Neural progenitor cell (in vitro differentiated cells): Measurements from ENCODE around the gene RBFOX1. TPM values are rescaled to one million over a fixed set of nuclear protein-coding genes. Genes with fewer than 3 reads are reported as not detected.

ENCODE experiments used
- DNase-seq: peaks from one replicate; pipeline ENCODE4 v3.0.0-alpha.2; 2016; ENCODE audit warnings: low spot score
- H2AFZ ChIP-seq: fragments of 200-600 bp; sonication (generic); replicated peaks from 2 replicates; pipeline ENCODE4 v1.6.1; 2016; ENCODE audit warnings: antibody characterized with exemption
- H3F3A ChIP-seq: fragments of 200-600 bp; sonication (generic); 2 replicates; pipeline ENCODE4 v1.6.1; 2016; ENCODE audit warnings: antibody characterized with exemption, low read depth
- H3K27ac ChIP-seq: fragments of 200-600 bp; sonication (generic); 2 replicates; pipeline ENCODE4 v1.5.1; 2016; ENCODE audit warnings: mild to moderate bottlenecking
- H3K27me3 ChIP-seq: fragments of 200-600 bp; sonication (generic); 2 replicates; pipeline ENCODE4 v1.6.1; 2016; ENCODE audit warnings: mild to moderate bottlenecking, moderate library complexity
- H3K36me3 ChIP-seq: fragments of 200-600 bp; sonication (generic); 2 replicates; pipeline ENCODE4 v1.5.1; 2016
- H3K4me1 ChIP-seq: fragments of 200-600 bp; sonication (generic); 2 replicates; pipeline ENCODE4 v1.6.1; 2016; ENCODE audit warnings: mixed run types
- H3K4me2 ChIP-seq: fragments of 200-600 bp; sonication (generic); 2 replicates; pipeline ENCODE4 v1.6.1; 2016
- H3K4me3 ChIP-seq: fragments of 200-600 bp; sonication (generic); 2 replicates; pipeline ENCODE4 v1.5.1; 2016
- H3K79me2 ChIP-seq: fragments of 200-600 bp; sonication (generic); 2 replicates; pipeline ENCODE4 v1.6.1; 2016; ENCODE audit warnings: low read depth
- H3K9ac ChIP-seq: fragments of 200-600 bp; sonication (generic); 2 replicates; pipeline ENCODE4 v1.6.1; 2016
- H3K9me3 ChIP-seq: fragments of 200-600 bp; sonication (generic); 2 replicates; pipeline ENCODE4 v1.5.1; 2016; ENCODE audit warnings: low read depth
- H4K20me1 ChIP-seq: fragments of 200-600 bp; sonication (generic); 2 replicates; pipeline ENCODE4 v1.6.1; 2016; ENCODE audit warnings: low read depth
- H3K27ac Mint-ChIP-seq: 3 replicates; pipeline ENCODE4 v1.8.0; 2021; ENCODE audit warnings: mixed read lengths
- H3K27me3 Mint-ChIP-seq: 2 replicates; pipeline ENCODE4 v1.8.0; 2022; ENCODE audit warnings: low read depth, mild to moderate bottlenecking, inconsistent platforms, moderate library complexity, mixed read lengths; ENCODE audit not compliant: insufficient read depth
- H3K36me3 Mint-ChIP-seq: 3 replicates; pipeline ENCODE4 v1.8.0; 2021; ENCODE audit warnings: mixed read lengths
- H3K4me1 Mint-ChIP-seq: 3 replicates; pipeline ENCODE4 v1.8.0; 2021; ENCODE audit warnings: mixed read lengths
- H3K4me3 Mint-ChIP-seq: 3 replicates; pipeline ENCODE4 v1.8.0; 2021; ENCODE audit warnings: mild to moderate bottlenecking, moderate library complexity, mixed read lengths
- H3K9me3 Mint-ChIP-seq: 3 replicates; pipeline ENCODE4 v1.8.0; 2020; ENCODE audit warnings: mixed read lengths
- CTCF ChIP-seq: fragments of 200-600 bp; sonication (generic); IDR thresholded peaks from 2 replicates; pipeline ENCODE4 v1.5.1; 2017; ENCODE audit warnings: antibody characterized with exemption, mild to moderate bottlenecking
- EZH2 ChIP-seq: fragments of 200-600 bp; sonication (generic); IDR thresholded peaks from 2 replicates; pipeline ENCODE4 v1.6.1; 2017; ENCODE audit warnings: antibody characterized with exemption, mild to moderate bottlenecking, moderate library complexity
- EZH2phosphoT487 ChIP-seq: fragments of 200-600 bp; sonication (generic); IDR thresholded peaks from 2 replicates; pipeline ENCODE4 v1.6.1; 2017; ENCODE audit warnings: antibody characterized with exemption
- total RNA-seq: library from RNA; depleted of rRNA; stranded (reverse); fragments of >200 nt; gene quantifications from 2 replicates; pipeline ENCODE4 v1.2.3, GENCODE V29; 2015; ENCODE audit warnings: low replicate concordance

The RBFOX1 gene
- total RNA-seq, 1 donor from 2014 or later, result 1.2 TPM

- Histone ChIP-seq H3K27ac (no peak overlapping the region), H3K79me2 (no peaks in the 10 kb centered on the region), H3K36me3 (no peaks in the 10 kb centered on the region), H3K9me3 (no peaks in the 10 kb centered on the region), H3F3A (no peaks in the 10 kb centered on the region), H3K27me3 (no peaks in the 10 kb centered on the region), H3K4me3 (no peak overlapping the region), H3K4me1 (peaks cover 4% of the 10 kb centered on the region), H4K20me1 (no peaks in the 10 kb centered on the region), H3K4me2 (no peak overlapping the region), H3K9ac (no peak overlapping the region), H2AFZ (peak overlapping the region; percentile 34)
- no peaks in the 10 kb centered on the region for H3K9me3 Mint-ChIP-seq
- H3K4me1 Mint-ChIP-seq, result peaks cover 11% of the 10 kb centered on the region
- peaks cover 6% of the 10 kb centered on the region for H3K27me3 Mint-ChIP-seq
- no peak overlapping the region for H3K4me3 Mint-ChIP-seq
- H3K36me3 Mint-ChIP-seq, result no peaks in the 10 kb centered on the region
- no peak for DNase-seq
- H3K27ac Mint-ChIP-seq, result peak overlapping the region; percentile 25
- TF ChIP-seq CTCF (no peak), EZH2 (no peak), EZH2phosphoT487 (no peak)
These were observed 384.3 kb downstream of the RBFOX1 start for GRCh38 chr16:7716660-7717550.

GRCh38 chr16:7722761-7723160 lies 390.1 kb downstream of the RBFOX1 start:
- H3K4me1 Mint-ChIP-seq, result no peaks in the 10 kb centered on the region
- Histone ChIP-seq H3K9ac (no peak overlapping the region), H3K4me3 (no peak overlapping the region), H3K79me2 (no peaks in the 10 kb centered on the region), H2AFZ (no peak overlapping the region), H3K27me3 (no peaks in the 10 kb centered on the region), H3K36me3 (no peaks in the 10 kb centered on the region), H3K4me2 (no peak overlapping the region), H3K9me3 (no peaks in the 10 kb centered on the region), H4K20me1 (no peaks in the 10 kb centered on the region), H3K4me1 (no peaks in the 10 kb centered on the region), H3K27ac (no peak overlapping the region), H3F3A (no peaks in the 10 kb centered on the region)
- no peaks in the 10 kb centered on the region for H3K36me3 Mint-ChIP-seq
- no peak overlapping the region for H3K4me3 Mint-ChIP-seq
- TF ChIP-seq EZH2, result no peak
- TF ChIP-seq CTCF, result no peak
- TF ChIP-seq EZH2phosphoT487, result no peak
- H3K9me3 Mint-ChIP-seq, result peaks cover 2% of the 10 kb centered on the region
- DNase-seq, result no peak
- no peak overlapping the region for H3K27ac Mint-ChIP-seq
- H3K27me3 Mint-ChIP-seq, result peaks cover 8% of the 10 kb centered on the region

- H3K9ac ChIP-seq, result no peak overlapping the region
- Mint-ChIP-seq H3K9me3 (peaks cover 2% of the 10 kb centered on the region), H3K27ac (no peak overlapping the region), H3K4me1 (no peaks in the 10 kb centered on the region), H3K4me3 (no peak overlapping the region), H3K27me3 (no peaks in the 10 kb centered on the region), H3K36me3 (no peaks in the 10 kb centered on the region)
- DNase-seq, result no peak
- no peak overlapping the region for H3K27ac ChIP-seq
- no peaks in the 10 kb centered on the region for H3F3A ChIP-seq
- no peaks in the 10 kb centered on the region for H3K9me3 ChIP-seq
- TF ChIP-seq CTCF, result no peak
- no peak for TF ChIP-seq EZH2phosphoT487
- TF ChIP-seq EZH2, result no peak
- H3K79me2 ChIP-seq, result no peaks in the 10 kb centered on the region
- no peaks in the 10 kb centered on the region for H4K20me1 ChIP-seq
- no peaks in the 10 kb centered on the region for H3K4me1 ChIP-seq
- no peaks in the 10 kb centered on the region for H3K27me3 ChIP-seq
- H3K4me2 ChIP-seq, result no peak overlapping the region
- H3K36me3 ChIP-seq, result no peaks in the 10 kb centered on the region
- no peak overlapping the region for H2AFZ ChIP-seq
- no peak overlapping the region for H3K4me3 ChIP-seq
These were observed 398.5 kb downstream of the RBFOX1 start for GRCh38 chr16:7731141-7731540.
